Uterus (tissue), 2 donors: ENCODE measurements around the gene RPN1.

ENCODE experiments used
- POLR2A ChIP-seq, 2 donors: fragments of 450-650 bp; IDR thresholded peaks; one replicate each; pipeline ENCODE4 v1.6.1; 2016; ENCODE audit warnings: antibody characterized with exemption in 2 of 2, mild to moderate bottlenecking in 1 of 2, moderate library complexity in 1 of 2
- TF ChIP-seq, protein P1 (sequence below), 4 experiments: fragments of 200-600 bp in 2 of 4; fragments of 450-650 bp in 2 of 4; sonication (generic) in 2 of 4; IDR thresholded peaks; one replicate each; pipeline ENCODE4 v1.5.1; 2016 to 2019; ENCODE audit warnings: antibody characterized with exemption in 4 of 4, mild to moderate bottlenecking in 2 of 4, moderate library complexity in 1 of 4

DNA sequence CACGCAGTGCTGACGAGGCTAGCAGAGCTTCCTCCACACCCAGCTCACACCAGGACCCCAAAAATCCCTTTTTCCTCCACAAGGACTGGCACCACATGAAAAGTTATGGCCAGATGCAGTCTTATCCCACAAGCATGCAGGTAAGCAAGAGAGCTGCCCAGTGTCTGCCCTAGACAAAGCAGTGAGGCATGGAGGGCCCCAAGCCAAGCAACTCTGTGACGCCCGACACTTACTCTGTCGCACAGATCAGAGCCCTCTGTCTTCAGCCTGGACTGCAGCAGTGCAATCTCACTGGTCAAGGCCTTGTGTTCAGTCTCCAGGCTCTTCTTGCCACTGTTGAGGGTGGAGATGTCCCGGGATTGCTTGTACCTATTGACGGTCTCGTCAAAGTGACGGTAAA is 28.7 kb downstream of the RPN1 start:
- TF ChIP-seq, protein P1, sequence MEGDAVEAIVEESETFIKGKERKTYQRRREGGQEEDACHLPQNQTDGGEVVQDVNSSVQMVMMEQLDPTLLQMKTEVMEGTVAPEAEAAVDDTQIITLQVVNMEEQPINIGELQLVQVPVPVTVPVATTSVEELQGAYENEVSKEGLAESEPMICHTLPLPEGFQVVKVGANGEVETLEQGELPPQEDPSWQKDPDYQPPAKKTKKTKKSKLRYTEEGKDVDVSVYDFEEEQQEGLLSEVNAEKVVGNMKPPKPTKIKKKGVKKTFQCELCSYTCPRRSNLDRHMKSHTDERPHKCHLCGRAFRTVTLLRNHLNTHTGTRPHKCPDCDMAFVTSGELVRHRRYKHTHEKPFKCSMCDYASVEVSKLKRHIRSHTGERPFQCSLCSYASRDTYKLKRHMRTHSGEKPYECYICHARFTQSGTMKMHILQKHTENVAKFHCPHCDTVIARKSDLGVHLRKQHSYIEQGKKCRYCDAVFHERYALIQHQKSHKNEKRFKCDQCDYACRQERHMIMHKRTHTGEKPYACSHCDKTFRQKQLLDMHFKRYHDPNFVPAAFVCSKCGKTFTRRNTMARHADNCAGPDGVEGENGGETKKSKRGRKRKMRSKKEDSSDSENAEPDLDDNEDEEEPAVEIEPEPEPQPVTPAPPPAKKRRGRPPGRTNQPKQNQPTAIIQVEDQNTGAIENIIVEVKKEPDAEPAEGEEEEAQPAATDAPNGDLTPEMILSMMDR (IDR thresholded peaks at IDR 0.05), result no peak
- no peak for TF ChIP-seq POLR2A (IDR thresholded peaks at IDR 0.05)
